ENCODE measurements around the gene PCNX3.

PCNX3 gene

DNA sequence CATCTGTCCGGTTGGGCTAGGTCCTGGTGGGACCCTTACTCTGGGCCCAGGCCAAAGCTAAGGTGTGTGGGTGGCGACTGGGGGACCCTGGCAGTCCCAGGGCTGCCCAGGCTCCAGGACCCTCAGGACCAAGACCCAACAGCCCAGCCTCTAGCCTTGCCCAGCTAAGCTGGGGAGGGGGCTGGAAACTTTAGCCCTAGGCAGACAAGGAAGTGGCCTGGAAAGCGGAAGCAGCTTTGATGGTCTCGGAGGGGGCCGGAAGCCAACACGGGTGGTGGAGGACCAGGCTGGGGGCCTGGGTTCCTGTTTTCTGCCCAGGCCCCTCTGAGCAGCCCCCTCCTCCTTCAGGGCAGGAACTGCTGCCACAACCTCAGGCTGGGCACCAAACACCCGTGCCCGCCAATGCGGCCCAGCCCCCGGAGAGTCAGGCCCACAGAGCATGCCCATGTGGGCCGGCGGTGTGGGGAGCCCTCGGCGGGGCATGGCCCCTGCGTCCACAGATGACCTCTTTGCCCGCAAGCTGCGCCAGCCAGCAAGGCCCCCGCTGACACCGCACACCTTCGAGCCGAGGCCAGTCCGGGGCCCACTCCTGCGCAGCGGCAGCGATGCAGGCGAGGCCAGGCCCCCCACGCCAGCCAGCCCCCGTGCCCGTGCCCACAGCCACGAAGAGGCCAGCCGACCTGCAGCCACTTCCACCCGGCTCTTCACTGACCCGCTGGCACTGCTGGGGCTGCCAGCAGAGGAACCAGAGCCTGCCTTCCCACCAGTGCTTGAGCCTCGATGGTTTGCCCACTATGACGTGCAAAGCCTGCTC lies 25.1 kb downstream of the PCNX3 start:
- DNase-seq = no peak

DNA sequence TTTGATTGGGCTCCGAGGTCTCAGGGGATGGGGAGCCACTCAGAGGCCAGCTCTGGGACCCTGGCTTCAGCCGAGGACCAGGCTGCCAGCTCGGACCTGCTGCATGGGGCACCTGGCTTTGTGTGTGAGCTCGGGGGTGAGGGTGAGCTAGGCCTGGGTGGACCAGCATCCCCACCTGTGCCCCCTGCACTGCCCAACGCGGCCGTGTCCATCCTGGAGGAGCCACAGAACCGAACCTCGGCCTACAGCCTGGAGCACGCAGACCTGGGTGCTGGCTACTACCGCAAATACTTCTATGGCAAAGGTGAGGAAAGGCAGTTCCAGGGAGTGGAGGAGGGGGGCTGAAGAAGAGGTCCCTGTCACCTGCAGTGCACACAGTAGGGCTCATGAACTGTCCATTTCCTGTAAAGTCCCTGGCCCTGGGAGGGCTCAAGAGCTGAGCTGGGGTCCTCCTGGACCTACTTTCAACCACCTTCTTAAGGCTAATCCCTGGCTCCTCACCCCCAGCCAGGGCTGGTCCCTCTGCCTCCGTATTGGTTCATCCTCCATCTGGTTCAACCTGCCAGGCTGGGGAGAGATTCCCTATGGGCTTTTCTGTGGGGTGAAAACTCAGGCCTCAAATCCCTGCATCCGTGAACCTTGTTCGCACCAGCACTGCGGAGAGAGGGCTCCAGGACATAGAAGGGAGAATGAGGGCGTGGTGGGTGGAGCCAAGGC lies 25.9 kb downstream of the PCNX3 start:
- DNase-seq = no peak

DNA sequence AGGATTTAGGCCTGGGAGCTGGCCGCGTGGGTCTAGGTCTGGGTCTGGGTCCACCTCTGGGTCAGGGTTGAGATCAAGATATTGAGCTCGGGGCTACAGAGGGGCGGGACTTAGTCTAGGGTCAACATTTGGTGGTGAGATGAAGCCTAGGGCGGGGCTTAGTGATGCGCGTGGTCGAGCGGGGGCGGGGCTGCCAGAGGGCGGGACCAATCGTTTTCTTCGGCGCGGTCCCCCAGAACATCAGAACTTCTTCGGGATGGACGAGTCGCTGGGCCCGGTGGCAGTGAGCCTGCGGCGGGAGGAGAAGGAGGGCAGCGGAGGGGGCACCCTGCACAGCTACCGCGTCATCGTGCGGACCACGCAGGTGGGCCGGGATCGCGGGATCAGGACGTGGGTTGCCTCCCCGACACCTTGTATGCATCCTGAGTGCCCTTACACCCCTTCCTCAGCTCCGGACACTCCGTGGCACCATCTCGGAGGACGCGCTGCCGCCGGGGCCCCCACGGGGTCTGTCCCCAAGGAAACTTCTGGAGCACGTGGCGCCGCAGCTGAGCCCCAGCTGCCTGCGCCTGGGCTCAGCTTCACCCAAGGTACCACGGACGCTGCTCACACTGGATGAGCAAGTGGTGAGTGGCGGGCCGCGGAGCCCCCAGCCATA lies 26.6 kb downstream of the PCNX3 start:
- no peak for DNase-seq

DNA sequence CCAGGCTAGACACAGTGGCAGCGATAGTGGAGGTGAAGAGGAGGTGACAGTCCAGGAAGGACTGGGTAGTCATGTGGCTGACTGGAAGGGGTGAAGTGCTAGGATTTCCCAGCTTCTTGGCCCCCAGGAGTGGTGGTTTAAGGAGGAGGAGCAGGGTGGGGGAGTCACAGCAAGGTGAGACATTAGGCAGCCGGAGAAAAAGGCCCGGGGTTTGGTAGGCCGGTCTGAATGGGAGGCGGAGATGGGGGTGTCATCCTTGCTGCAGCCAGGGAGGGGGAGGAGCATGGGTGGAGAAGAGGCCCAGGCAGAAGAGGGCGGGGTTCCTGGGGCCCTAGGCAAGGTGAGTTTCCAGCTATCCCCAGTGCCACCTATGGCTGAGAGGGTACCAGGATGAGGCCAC lies 28.4 kb downstream of the PCNX3 start:
- DNase-seq = peak; percentile 28

DNA sequence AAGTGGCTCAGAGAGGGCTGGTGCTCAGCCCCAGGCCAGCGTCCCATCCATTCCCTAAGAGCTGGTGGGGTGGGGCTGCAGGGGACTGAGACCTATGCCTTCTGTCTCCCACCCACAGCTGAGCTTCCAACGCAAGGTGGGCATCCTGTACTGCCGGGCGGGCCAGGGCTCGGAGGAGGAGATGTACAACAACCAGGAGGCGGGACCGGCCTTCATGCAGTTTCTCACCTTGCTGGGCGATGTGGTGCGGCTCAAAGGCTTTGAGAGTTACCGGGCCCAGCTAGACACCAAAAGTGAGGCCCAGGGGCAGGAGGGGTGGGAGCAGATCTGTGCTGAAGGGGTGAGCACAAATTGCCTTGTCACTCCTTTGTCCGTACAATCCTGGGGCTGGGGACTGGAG lies 29.3 kb downstream of the PCNX3 start:
- DNase-seq = no peak

DNA sequence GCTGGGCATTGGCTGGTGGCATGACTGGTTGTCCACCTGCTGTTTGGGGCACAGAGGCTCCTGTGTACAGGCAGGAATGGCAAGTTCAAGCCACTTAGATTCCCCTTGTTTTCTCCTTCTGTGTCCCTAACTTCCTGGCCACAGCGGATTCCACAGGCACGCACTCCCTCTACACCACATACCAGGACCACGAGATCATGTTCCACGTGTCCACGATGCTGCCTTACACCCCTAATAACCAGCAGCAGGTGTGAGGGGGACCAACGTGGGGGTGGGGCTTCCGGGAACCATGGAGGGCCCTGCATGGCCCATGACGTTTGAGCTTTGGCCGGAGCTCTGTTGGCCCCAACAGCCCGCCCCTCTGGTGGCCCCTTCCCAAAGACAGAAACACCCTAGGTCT lies 30.1 kb downstream of the PCNX3 start:
- no peak for DNase-seq

DNA sequence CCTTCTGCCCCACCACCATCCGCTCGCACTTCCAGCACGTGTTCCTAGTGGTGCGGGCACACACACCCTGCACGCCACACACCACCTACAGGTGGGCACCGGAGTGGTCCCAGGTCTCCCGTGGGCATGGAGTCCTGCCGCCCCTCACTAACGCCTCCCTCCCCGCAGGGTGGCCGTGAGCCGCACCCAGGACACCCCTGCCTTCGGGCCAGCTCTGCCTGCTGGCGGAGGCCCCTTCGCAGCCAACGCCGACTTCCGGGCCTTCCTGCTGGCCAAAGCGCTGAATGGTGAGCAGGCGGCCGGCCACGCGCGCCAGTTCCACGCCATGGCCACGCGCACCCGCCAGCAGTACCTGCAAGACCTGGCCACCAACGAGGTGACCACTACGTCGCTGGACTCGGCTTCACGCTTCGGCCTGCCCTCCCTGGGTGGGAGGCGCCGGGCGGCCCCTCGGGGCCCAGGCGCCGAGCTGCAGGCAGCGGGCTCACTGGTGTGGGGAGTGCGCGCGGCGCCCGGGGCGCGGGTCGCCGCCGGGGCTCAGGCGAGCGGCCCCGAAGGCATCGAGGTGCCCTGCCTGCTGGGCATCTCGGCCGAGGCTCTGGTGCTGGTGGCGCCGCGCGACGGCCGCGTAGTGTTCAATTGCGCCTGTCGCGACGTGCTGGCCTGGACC lies 30.8 kb downstream of the PCNX3 start:
- no peak for DNase-seq

DNA sequence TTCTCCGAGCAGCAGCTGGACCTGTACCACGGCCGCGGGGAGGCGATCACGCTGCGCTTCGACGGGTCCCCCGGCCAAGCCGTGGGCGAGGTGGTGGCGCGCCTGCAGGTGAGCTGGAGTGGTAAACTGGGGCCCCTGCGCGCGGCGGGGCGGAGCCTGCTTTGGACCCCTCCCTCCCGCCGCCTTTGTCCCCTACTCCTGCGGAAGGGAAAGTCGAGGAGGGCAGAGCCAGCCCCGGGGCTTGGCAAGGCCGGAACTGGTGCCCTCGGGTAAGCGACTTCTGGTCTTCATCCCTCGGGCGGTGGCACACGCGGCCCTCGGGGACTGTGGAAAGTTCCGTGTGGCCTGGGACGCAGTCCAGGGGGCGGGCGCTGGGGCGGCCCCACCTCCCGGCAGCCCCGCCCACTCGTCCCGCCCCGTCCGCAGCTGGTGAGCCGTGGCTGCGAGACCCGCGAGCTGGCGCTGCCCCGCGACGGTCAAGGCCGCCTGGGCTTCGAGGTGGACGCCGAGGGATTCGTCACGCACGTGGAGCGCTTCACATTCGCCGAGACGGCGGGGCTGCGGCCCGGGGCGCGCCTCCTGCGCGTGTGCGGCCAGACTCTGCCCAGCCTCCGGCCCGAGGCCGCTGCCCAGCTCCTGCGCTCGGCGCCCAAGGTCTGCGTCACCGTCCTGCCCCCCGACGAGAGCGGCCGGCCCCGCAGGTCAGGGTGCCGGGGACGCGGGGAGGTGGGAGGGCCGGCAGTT lies 31.6 kb downstream of the PCNX3 start:
- peak; percentile 73 for DNase-seq

DNA sequence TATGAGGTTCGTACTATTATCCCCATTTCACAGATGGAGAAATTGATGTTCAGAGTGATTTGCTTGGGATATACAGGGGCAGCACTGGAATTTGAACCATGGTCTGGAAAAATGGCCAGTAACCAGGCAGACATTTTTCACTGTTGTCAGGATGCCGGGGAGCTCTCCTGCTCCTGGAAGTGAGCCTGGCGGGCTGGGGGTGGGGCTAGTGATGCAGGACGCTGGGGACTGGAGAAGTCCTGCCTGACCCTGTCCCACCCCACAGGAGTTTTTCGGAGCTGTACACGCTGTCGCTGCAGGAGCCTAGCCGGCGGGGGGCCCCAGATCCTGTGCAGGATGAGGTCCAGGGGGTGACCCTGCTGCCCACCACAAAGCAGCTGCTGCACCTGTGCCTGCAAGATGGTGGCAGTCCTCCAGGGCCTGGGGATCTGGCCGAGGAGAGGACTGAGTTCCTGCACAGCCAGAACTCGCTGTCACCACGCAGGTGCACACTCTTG lies 33.5 kb downstream of the PCNX3 start:
- DNase-seq = no peak

DNA sequence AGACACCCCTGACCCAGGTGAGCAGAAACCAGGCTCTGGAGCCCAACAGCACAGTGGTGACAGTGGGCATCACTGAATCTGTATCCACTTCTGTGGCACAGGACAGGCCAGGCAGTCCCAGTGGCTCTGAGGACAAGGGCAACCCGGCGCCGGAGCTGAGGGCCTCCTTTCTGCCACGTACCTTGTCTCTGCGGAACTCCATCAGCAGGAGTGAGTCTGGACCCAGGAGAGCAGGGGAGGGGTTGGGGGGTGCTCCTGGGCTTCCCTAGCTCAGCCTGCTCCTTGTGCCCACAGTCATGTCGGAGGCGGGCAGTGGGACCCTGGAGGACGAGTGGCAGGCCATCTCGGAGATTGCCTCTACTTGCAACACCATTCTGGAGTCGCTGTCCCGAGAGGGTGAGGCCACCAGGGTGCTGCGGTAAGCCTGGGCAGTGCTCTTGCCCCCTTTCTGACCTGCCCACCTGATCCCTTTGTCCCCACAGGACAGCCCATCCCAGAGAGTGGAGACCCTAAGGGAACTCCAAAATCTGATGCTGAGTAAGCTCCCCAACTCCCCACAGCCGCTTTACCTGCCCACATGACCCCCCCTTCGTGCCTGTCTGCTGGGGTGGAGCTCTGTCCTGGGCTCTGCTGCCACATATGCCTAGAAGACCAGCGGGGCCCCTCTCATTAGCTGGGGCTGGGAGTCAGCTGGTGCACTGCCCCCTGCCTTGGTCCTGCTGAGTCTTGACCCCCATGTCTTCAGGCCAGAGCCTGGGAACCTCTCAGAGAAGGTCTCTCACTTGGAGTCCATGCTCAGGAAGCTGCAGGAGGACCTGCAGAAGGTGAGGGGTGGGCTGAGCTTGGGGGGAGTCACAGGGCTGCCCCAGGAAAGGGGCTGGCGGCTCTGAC lies 34.3 kb downstream of the PCNX3 start:
- no peak for DNase-seq

DNA sequence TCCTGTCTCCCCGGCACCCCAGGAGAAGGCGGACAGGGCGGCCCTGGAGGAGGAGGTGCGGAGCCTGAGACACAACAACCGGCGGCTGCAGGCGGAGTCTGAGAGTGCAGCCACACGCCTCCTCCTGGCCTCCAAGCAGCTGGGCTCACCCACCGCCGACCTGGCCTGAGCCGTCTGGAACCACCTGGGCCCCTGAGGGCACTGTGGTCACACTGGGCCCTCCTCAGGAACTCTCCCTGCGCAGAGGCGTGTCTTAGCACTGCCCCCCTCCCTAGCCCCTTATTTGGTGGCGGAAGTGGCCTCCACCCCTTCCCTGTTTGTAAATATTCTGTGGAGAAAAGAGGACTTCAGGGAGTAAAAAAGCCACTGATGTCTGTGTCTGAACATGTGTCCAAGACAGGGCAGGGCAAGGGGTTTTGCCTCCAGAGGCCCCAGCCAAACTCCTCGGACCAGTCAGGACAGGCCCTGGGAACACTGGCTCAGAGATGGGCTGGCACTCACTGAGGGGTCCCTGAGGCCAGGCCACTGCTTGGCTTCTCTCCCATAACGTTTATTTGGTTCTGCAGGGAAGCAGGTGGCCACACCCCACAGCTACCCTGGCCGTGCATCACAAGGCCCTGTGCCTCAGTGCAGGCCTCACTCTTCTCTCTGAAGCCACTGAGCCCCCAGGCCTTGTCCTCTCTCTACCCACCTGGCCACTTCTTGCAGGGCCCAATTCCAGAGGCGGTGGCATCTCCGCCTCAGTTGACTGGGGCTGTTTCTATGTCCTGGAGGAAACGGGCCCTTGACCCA lies 35.2 kb downstream of the PCNX3 start:
- DNase-seq = no peak

DNA sequence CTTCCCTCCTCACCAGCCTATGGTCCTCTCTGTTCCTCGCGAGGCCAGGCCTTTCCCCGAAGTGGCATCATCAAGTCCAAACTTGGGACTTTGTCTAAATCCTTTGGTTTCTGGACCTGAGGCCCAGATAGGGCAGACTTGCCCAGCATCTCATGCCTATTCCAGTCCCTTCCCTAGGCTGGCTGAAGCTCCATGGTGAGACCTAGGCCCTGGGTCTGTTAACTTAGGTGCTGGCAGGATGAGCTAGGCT lies 35.7 kb downstream of the PCNX3 start:
- no peak for DNase-seq

DNA sequence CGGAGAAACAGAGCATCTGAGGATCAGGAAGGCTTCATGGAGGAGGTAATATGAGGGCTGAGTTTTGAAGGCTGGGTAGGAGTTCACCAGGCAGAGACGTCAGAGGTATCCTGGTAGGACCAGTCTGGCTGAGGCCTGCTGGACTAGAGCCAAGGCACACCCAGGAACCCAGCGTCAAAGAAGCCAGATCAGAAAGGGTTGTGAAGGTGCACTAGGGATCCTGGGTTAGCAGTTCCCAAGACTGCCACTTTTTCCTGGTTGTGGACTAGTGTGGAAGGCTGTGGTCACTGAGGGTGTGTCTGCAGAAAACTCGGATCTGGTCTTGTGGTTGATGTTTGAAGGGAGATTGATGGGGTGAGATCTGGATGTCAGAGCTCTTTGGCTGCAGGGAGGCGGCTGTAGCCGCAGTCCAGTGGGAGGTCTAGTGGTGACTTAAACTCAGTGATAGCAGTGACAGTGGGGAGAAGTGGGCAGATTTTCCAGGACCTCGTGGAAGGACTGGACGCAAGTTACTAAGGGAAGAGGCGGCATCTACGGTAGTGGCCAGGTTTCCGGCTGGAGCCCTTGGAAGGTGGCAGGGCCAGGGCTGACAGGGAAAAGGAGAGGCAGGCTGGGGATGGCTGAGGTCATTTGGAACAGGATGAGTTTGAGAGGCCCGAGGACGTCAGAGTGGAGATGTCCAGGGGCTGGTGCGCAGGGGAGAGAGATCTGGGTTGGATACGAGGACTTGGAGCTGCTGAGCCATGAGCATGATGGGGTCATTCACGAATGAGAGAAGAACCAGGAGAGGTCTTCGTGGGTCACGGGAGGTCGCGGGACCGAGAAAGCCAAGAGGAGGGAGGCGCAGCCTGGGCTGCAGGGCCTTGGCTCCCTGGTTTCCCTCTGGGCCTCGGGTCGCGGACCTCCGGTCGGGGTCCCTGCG lies 36.3 kb downstream of the PCNX3 start:
- peak; percentile 26 for DNase-seq

DNA sequence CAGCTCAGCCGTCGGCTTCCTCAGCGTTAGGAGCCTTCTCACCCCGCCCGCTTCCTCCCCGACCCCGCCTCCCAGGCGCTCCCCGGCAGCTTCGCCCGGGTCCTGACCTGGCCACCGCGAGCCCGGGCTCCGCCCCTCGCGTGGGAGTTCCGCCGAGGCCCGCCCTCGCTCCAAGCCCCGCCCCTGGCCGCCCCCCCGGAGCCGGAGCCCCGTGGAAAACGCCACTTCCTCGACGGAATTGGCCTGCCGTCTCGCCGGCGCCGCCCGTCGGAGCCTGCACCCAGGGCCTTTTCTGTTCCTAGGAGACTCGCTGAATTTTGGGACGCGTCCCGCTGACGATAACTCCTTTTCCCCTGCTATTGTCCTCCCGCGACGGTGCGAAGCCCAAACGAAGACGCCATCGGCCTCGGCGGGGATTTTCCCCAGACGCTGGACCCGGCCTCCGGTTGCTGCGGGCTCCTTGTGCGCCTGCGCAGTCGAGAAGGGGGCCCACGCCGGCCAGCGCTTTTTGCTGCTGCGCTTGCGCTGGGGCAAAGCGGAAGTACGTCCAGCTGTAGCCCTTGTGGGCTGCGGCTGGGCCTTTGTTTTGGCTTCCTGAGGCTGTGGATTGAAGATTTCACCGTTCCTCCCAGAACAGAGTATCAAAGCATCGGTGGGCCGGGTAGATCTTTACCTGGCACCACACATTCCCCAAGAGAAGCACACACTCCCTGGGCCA lies 37.1 kb downstream of the PCNX3 start:
- peak; percentile 95 for DNase-seq

DNA sequence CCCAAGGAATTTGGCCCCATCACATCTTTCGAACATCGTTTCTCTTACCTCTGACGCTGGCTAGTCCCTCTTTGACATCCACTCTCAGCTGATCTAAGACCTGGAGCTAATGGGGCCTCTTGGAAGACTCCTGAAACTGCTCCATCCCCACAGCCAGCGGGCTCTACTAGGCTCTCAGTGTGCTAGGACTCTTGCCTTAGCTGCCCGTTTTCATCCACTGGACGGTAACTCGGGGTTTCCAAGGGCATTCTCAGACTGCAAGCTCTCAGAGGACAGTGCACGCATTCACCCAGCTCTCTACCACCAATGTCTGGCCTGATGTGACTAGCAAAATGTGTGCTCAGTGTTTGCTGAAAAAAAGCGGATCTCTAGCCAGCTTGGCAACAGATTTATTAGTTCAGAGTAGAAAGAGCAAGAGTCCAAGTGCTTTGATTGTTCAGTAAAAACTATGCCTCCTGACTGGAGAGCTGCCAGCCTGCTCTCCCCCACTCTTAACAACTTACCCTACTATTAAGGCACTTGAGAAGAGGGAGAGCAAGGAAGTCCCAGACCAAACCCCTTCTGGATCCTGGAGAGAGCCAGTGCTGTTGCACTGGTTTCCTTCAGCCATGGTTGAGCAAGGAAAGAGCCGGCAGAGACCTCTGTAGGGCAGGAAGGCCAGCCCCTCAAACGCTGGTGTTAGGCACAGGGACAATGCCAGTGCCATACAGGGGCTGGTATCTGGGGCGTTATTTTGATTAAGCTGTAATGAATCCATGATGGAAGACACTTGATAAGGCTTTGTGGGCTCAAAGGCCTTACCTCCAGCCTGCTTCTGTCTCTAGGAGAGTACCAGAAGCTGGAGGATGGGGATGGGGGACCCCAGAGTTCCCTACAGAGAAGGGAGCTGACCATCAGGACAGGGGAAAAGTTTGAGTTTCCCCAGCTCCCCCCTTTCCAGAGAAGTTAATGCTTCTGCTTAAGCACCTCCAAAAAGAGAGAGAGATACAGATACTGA lies 38.0 kb downstream of the PCNX3 start:
- peak; percentile 34 for DNase-seq

DNA sequence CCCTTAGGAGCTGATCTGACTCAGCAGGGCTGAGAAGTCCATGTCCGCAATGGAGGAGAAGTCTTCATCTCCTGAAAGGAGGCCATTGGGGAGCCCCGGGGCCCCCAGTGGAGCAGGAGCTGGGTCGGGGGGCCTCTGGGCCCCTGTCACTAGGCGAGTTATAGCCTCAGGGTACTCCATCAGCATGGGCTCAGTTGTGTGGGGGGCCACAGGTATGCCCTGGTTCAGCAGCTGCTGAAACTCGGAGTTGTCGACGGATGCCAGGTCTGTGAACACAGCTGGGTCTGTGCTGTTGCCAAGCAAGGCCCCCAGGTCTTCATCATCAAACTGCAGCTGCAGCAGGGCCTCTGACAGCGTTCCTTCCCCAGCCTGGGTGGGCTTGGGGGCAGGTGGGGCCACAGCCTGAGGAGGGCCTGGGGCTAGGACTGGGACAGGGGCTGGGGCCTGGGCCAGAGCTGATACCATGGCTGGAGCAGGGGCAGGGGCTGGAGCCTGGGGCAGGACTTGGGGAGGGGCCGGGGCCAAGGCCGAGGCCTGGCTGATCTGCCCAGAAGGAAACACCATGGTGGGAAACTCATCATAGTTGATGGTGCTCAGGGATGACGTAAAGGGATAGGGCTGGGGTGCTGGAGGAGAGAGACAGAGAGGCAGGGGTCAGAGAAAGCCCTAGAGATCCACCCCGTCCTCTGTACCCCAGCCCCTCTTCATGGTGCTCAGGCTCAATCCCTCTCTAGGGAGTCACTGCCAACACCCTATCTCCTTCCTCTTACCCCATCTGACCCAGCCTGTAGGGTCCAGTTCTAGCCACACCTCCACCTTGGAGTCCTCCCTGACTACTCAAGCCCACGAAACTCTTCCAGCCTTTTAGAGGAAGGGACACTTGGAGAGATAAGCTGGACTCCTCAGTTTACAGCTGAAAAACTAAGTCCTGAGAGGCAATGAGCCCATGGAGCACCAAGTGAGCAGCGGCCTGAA lies 39.1 kb downstream of the PCNX3 start:
- DNase-seq = no peak

Measured in NCI-H69 (cell line).